ENCODE results near the gene SLC25A2. TPM values are rescaled to one million over a fixed set of nuclear protein-coding genes. Genes with fewer than 3 reads are reported as not detected.

SLC25A2 gene
- total RNA-seq, 1 donor from 2014 or later: 0.52 TPM

GRCh38 chr5:141258464-141258863 lies 45.4 kb downstream of the SLC25A2 start:
- Histone ChIP-seq H3K27ac (ENCODE audit: low read depth, low read length) (no peak overlapping the region), H3K36me3 (ENCODE audit: control insufficient read depth in 3 of 3, insufficient read depth in 3 of 3, low read length in 3 of 3) (no peaks in the 10 kb centered on the region), H3K9me3 (ENCODE audit: control insufficient read depth in 3 of 3, low read length in 3 of 3) (peaks cover 44 to 73% (median 47%) of the 10 kb centered on the region in 3 donors), H3K9ac (ENCODE audit: low read depth in 1 of 3, low read length in 3 of 3) (no peak overlapping the region), H3K4me3 (ENCODE audit: low read length in 3 of 3) (peak overlapping the region in 1 of 3 donors; percentile 32), H3K4me1 (ENCODE audit: control insufficient read depth in 3 of 3, insufficient read depth in 3 of 3, low read length in 3 of 3) (no peaks in the 10 kb centered on the region), H3K27me3 (ENCODE audit: control insufficient read depth in 3 of 3, insufficient read depth in 3 of 3, low read length in 3 of 3) (no peaks in the 10 kb centered on the region)

Other genes starting within 250 kb of the SLC25A2 start
- 2.6 TPM for gene PCDHB2, start 209.4 kb downstream of the SLC25A2 start, total RNA-seq
- 1.6 TPM for gene PCDHB3, start 203.6 kb downstream of the SLC25A2 start, total RNA-seq
- 1.6 TPM for gene PCDHB4, start 182.2 kb downstream of the SLC25A2 start, total RNA-seq
- gene PCDHB5, start 168.8 kb downstream of the SLC25A2 start, total RNA-seq: 3.1 TPM
- gene PCDHB6, start 154.0 kb downstream of the SLC25A2 start, total RNA-seq: 0.52 TPM
- gene PCDHB7, start 131.4 kb downstream of the SLC25A2 start, total RNA-seq: 2.1 TPM
- gene PCDHB8, start 126.3 kb downstream of the SLC25A2 start, total RNA-seq: 1.6 TPM
- gene PCDHB16, start 121.7 kb downstream of the SLC25A2 start, total RNA-seq: 1.6 TPM
- 1.0 TPM for gene PCDHB9, start 116.9 kb downstream of the SLC25A2 start, total RNA-seq
- gene PCDHB10, start 111.7 kb downstream of the SLC25A2 start, total RNA-seq: 2.6 TPM
- gene PCDHB11, start 104.4 kb downstream of the SLC25A2 start, total RNA-seq: 4.2 TPM
- 1.6 TPM for gene PCDHB12, start 95.3 kb downstream of the SLC25A2 start, total RNA-seq
- gene PCDHB13, start 90.1 kb downstream of the SLC25A2 start, total RNA-seq: 1.6 TPM
- gene PCDHB14, start 80.7 kb downstream of the SLC25A2 start, total RNA-seq: 4.2 TPM
- 4.2 TPM for gene PCDHB15, start 58.7 kb downstream of the SLC25A2 start, total RNA-seq
- 72.0 TPM for gene TAF7, start 16.7 kb upstream of the SLC25A2 start, total RNA-seq
- 0.52 TPM for gene PCDHGA1, start 26.5 kb upstream of the SLC25A2 start, total RNA-seq
- 1.6 TPM for gene PCDHGA2, start 34.7 kb upstream of the SLC25A2 start, total RNA-seq
- gene PCDHGA3, start 39.8 kb upstream of the SLC25A2 start, total RNA-seq: 2.1 TPM
- gene PCDHGB1, start 46.0 kb upstream of the SLC25A2 start, total RNA-seq: 1.6 TPM
- gene PCDHGA4, start 51.0 kb upstream of the SLC25A2 start, total RNA-seq: 1.0 TPM
- 2.1 TPM for gene PCDHGB2, start 55.9 kb upstream of the SLC25A2 start, total RNA-seq
- gene PCDHGA5, start 60.1 kb upstream of the SLC25A2 start, total RNA-seq: 2.1 TPM
- gene PCDHGB3, start 66.2 kb upstream of the SLC25A2 start, total RNA-seq: 3.1 TPM
- gene PCDHGA6, start 69.8 kb upstream of the SLC25A2 start, total RNA-seq: 4.2 TPM
- gene PCDHGA7, start 78.7 kb upstream of the SLC25A2 start, total RNA-seq: 3.7 TPM
- gene PCDHGB4, start 83.6 kb upstream of the SLC25A2 start, total RNA-seq: 4.7 TPM
- 3.7 TPM for gene PCDHGA8, start 88.6 kb upstream of the SLC25A2 start, total RNA-seq
- gene PCDHGB5, start 93.9 kb upstream of the SLC25A2 start, total RNA-seq: 3.7 TPM
- gene PCDHGA9, start 98.7 kb upstream of the SLC25A2 start, total RNA-seq: 4.7 TPM
- 5.2 TPM for gene PCDHGB6, start 104.0 kb upstream of the SLC25A2 start, total RNA-seq
- 4.2 TPM for gene PCDHGA10, start 108.9 kb upstream of the SLC25A2 start, total RNA-seq
- 7.3 TPM for gene PCDHGB7, start 113.6 kb upstream of the SLC25A2 start, total RNA-seq
- 6.8 TPM for gene PCDHGA11, start 117.0 kb upstream of the SLC25A2 start, total RNA-seq
- 3.1 TPM for gene PCDHGA12, start 126.5 kb upstream of the SLC25A2 start, total RNA-seq
- gene PCDHGC3, start 171.9 kb upstream of the SLC25A2 start, total RNA-seq: 38.1 TPM
- gene PCDHGC4, start 181.0 kb upstream of the SLC25A2 start, total RNA-seq: 3.7 TPM
- gene PCDHGC5, start 185.0 kb upstream of the SLC25A2 start, total RNA-seq: 2.1 TPM

All from skeletal muscle tissue (tissue), 4 donors.